ENCODE data around the gene EEFSEC.

EEFSEC gene

DNA sequence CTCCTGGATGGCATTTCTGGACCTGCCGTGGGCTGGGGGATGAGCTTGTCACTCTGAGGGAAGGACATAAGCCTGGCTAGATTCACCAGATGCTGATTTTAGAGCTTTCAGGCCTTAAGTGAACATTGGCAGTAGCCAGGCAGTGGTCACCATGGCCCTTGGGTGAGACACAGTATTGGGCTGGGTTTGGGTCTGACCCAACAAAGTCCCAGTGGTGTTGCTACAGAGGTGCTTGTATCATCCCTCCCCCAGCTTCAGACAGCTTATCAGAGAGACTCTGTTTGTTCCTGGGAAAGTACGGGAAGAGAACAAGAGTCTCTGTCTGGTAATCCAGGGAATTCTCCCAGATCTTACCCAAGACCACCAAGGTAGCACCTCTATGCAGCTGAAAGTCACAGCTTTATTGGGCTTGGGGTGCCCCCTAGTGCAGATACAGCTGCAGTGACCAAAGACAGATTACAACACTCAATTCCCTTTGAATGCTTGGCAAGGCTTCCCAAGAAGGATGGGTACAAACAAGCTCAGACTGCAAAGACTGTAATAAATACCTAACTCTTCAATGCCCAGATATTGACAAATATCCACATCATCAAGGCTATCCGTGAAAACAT is 19.9 kb upstream of the EEFSEC start:
- no peak overlapping the region for H3K4me3 ChIP-seq (ENCODE audit: low read length)
- no peak for TF ChIP-seq ZNF274 (IDR thresholded peaks at IDR 0.05; ENCODE audit: low read depth, low read length)

DNA sequence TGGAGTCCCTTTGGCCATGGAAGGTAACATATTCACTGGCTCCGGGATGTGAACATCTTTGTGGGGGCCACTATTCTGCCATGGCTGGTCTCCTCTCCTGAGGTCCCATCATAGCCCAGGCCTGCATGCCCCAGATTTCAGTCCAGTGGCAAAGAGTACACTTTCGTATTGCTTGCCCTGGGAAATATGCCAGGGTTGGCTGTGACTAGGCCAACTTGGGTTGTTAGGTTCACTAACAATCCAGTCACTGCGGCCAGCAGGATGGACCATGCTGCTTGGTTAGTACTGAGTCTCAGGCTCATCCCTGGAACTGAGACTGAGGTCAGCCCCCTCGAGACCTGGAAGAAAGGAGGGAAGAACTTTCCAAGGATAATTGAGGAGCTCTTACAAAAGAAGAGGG is 9.8 kb upstream of the EEFSEC start:
- H3K4me3 ChIP-seq (ENCODE audit: low read length), result no peak overlapping the region
- no peak for TF ChIP-seq ZNF274 (IDR thresholded peaks at IDR 0.05; ENCODE audit: low read depth, low read length)

DNA sequence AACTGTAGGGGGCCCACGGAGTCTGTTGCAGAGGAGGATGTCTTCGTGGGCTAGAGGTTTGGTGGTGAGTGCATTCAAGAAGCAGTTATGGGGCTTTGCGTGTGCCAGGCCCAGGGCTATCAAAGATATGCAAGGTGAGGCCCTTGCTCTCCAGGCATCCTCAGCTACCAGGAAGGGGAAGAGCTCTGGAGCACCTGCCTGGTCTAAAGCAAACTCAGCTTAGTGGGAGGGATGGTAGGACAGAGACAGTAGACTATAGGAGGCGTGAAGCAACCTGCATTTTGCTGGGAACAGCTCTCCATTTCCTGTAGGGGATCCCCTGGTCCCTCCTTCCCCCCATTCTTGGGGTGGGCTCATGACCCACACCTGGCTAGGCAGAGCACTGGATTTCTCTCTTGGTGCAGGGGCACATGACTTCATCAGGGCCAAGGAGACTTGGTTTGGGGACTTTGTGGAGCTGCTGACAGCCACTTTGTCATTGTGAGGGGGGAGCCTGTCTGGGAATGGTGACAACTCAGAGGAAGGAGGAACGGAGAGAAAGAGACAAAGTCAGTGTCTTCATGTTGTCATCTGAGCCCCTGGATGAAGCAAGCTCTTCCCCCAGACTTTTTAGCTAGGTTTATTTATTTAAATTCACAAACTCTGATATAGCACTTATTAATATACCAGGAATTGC is 8.6 kb upstream of the EEFSEC start:
- no peak overlapping the region for H3K4me3 ChIP-seq (ENCODE audit: low read length)
- no peak for TF ChIP-seq ZNF274 (IDR thresholded peaks at IDR 0.05; ENCODE audit: low read depth, low read length)

DNA sequence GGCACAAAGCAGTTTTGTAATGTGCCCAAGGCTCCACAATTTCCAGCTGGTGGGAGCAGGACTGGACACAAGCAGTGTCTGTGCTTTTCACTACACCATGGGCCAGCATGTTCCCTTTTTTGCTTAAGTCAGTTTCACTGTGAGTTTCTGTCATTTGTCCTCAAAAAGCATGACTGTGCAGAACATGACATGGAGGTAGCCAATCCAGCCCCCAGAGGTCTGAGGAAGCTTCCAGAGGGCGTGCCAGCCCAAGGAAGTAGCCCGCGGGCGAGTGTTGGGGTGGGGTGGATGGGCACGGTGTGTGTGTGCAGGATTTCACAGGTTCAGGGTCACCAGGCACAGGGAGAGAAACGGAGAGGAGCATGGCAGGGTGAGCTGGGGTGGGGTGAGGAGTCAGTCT is 8.0 kb upstream of the EEFSEC start:
- H3K4me3 ChIP-seq (ENCODE audit: low read length), result no peak overlapping the region
- no peak for TF ChIP-seq ZNF274 (IDR thresholded peaks at IDR 0.05; ENCODE audit: low read depth, low read length)

DNA sequence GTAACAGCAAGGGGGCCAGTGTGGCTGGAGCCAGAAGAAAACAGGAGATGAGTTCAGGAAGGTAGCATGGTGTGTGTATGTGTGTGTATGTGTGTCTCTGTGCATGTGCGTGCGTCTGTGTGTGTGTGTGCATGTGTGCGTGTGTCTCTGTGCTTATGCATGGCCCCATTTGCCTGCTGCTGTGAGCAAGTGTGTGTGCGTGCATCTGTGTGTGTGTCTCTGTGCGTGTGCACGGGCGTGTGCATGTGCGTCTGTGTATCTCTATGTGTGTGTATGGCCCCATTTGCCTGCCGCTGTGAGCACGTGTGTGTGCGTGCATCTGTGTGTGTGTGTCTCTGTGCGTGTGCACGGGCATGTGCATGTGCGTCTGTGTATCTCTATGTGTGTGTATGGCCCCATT is 7.1 kb upstream of the EEFSEC start:
- no peak overlapping the region for H3K4me3 ChIP-seq (ENCODE audit: low read length)
- no peak for TF ChIP-seq ZNF274 (IDR thresholded peaks at IDR 0.05; ENCODE audit: low read depth, low read length)

DNA sequence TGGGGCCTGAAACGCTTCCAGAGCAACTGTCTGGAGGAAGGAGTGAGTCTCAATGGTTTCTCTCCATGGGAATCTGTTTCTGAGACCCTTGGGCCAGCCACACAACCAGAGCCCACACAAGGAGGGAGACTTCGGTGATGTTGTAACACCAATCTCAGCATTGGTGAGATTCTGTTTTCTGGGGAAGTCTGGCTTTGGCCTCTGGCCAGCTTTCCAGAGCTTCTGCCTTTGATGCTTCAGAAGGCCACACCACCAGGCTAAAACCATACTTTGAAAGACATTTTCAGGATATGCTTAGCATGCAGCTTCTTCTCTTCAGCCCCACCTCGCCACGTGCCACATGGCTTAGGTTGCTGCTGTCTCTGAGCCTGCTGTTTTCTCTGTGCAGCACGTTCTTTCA is 3.6 kb upstream of the EEFSEC start:
- TF ChIP-seq ZNF274 (IDR thresholded peaks at IDR 0.05; ENCODE audit: low read depth, low read length), result no peak
- no peak overlapping the region for H3K4me3 ChIP-seq (ENCODE audit: low read length)

DNA sequence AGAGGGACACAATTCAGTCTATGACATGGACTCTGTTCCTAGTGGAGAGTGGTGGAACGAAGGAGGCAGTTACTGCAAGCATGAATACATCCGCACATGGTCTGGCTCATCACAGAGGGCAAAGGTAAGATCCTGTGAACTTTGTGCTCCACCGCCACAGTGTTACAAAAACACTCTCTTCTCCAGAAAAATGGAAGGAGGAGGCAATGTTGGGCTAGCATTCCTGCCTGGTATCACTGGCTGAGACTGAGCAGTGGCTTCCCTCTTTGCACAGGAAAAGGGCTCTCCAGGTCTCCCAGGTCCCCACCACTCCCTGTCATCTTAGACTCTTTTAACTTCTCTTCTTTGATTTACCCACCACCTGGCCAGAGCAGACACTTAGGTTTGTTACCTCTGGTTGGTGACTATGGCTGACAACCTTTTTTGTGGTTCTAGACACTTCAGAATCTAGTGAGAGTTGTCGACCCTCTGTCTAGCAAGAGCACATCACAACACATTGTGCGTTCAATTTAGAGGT is 1.5 kb upstream of the EEFSEC start:
- TF ChIP-seq ZNF274 (IDR thresholded peaks at IDR 0.05; ENCODE audit: low read depth, low read length), result no peak
- no peak overlapping the region for H3K4me3 ChIP-seq (ENCODE audit: low read length)

DNA sequence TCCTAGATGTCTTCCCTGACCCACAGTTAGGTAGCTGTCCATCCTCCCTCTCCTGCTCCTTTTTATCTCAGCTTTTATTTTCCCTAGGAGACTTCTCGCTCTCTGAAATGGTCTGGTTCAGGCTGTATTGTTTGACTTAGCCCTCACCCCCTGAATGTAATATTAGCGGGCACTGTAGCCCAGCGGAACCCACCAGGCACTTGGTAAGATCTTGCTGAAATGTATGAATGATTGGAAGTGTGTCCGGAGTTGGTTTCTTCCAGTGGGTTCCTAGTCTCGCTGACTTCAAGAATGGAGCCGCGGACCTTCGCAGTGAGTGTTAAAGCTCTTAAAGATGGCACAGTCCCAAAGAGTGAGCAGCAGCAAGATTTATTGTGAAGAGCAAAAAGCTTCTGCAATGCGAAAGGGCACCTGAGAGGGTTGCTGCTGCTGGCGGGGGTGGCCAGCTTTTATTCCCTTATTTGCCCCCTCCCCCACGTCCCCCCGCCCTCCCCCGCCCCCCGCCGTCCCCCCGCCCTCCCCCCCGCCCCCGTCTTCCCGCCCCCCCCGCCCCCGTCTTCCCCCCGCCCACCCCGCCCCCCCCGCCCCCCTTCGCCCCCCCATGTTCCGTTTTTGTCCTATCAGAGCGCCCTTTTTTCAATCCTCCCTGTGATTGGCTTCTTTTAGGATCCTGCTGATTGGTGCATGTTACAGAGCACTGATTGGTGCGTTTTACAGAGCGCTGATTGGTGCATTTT is 694 bp upstream of the EEFSEC start:
- no peak for TF ChIP-seq ZNF274 (IDR thresholded peaks at IDR 0.05; ENCODE audit: low read depth, low read length)
- H3K4me3 ChIP-seq (ENCODE audit: low read length), result peak overlapping the region; percentile 95; the same call in 1 of the 2 replicates

DNA sequence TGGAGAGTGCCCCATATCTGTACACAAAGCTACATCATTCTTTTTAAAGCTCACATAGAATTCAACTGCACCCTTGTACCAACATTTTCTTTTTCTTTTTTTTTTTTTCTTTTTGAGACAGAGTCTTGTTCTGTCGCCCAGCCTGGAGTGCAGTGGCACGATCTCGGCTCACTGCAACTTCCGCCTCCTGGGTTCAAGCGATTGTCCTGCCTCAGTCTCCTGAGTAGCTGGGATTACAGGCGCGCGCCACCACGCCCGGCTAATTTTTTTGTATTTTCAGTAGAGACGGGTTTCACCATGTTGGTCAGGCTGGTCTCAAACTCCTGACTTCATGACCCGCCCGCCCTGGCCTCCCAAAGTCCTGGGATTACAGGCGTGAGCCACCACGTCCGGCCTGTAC is 1.1 kb downstream of the EEFSEC start:
- H3K4me3 ChIP-seq (ENCODE audit: low read length), result peak overlapping the region; percentile 95

DNA sequence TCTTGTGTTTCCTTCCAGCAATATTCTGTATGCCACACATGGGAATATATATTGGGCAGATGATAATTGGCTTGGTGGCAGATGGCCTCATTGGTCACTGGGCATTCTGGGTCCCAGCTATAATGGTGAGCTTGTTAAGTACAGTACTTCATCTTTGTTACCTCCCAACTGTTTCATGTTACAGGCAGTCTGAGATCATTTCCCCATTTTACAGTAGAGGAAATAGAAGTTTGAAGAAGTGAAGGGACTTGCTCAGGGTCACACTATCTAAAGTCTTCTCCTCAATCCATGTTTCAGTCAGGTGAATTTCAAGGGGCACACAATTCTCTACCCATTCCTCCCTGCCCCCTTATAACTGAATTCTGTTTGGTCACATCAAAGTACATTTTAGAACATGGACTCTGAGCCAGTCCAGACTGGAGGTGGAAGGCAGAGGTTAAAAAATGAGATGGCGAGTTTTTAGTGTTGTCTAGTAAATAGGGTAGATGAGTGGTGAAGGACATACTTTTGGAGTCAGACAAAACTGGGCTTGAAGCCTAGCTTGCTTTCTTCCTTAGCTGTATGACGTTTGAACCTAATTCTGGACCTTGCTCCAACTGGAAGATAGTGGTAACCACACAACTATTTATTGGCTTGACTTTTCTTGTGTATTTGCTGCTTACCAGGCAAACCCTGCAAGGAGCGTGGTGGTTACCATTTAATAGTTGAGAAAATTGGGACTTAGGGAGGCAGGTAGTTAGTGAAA is 2.5 kb downstream of the EEFSEC start:
- H3K4me3 ChIP-seq (ENCODE audit: low read length), result no peak overlapping the region
- TF ChIP-seq ZNF274 (IDR thresholded peaks at IDR 0.05; ENCODE audit: low read depth, low read length), result no peak

DNA sequence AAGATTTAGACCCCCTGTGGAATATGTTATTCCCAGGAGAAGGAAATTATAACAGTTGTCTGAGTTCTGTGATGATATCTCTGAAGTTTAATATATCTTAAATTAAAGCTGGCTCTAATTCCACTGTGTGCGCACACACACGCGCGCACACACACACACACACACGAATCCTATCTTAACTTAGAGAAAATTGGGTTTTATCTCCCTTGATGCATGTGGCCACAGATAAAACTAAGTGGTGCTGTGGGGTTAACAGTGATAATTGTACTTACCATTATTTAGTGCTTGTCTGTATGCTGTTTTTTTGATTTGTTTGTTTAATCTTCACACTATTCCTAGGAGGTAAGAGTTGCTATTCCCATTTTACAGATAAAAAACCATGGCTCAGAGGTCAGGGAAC is 7.4 kb downstream of the EEFSEC start:
- no peak overlapping the region for H3K4me3 ChIP-seq (ENCODE audit: low read length)
- no peak for TF ChIP-seq ZNF274 (IDR thresholded peaks at IDR 0.05; ENCODE audit: low read depth, low read length)

DNA sequence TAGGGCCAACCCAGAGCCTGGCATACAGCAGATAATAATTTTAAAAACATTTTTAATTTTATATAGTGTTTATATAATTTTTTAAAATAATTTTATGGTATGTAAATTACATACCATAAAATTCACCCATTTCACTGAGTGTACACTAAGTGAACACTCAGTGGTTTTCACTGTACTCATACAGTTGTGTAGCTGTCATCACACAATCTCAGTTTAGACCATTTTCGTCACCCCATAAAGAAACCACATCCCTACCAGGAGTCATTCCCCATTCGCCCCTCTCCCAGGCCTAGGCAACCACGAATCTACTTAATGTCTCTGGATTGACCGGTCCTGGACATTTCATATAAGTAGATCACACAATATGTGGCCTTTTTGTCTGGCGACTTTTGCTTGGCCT is 10.2 kb downstream of the EEFSEC start:
- TF ChIP-seq ZNF274 (IDR thresholded peaks at IDR 0.05; ENCODE audit: low read depth, low read length), result no peak
- H3K4me3 ChIP-seq (ENCODE audit: low read length), result no peak overlapping the region

DNA sequence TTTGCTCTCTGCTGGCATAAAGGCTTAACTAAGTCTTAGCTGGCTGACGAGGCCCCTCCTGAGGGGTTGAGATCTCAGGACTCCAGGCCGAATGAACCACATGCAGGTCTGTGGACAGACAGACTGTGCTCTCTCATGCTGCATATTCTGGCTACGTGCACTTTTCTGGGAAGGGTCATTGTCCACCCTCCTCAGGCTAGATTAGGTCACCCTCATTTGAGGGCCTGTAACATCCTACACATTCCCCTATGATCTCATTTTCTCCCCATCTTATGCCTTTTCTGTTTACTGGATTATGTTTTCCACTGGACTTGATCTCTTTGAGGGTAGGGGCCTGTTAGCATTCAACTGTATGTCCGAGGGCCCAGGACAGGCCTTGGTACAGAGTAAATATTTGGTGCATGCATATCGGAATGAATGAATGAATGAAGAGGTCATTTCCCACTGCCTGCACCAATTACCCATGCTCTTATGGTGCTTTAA is 13.7 kb downstream of the EEFSEC start:
- no peak overlapping the region for H3K4me3 ChIP-seq (ENCODE audit: low read length)
- no peak for TF ChIP-seq ZNF274 (IDR thresholded peaks at IDR 0.05; ENCODE audit: low read depth, low read length)

DNA sequence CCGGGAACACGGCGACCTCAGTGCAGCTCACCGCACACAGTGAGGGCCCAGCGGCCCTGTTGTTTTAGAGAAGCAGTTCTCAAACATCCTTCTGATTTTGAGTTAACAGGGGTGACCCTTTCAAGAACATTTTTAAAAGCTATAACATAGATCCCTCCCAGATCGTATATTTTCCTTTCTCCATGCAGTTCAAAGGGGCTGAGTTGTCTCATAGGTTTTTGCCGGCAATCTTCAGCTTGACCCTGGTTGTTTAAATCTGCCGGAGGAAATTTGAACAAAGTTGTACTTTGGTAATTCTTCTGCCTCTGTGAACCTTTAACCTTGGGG is 14.3 kb downstream of the EEFSEC start:
- TF ChIP-seq ZNF274 (IDR thresholded peaks at IDR 0.05; ENCODE audit: low read depth, low read length), result no peak
- no peak overlapping the region for H3K4me3 ChIP-seq (ENCODE audit: low read length)

Data from GM08714 (cell line).